Peyer's patch (tissue), 4 donors: ENCODE data around the gene SLC9A3. TPM values are rescaled to one million over a fixed set of nuclear protein-coding genes. Genes with fewer than 3 reads are reported as not detected.

Experiments used
- DNase-seq, 3 donors: peaks; one replicate each; pipeline ENCODE4 v3.0.0-alpha.2; 2017 to 2019
- H3K27ac ChIP-seq, 4 donors: fragments of 200-600 bp; sonication (generic); one replicate each; pipeline ENCODE4 v1.5.1; 2016 to 2019
- H3K27me3 ChIP-seq, 2 donors: fragments of 200-600 bp; sonication (generic); one replicate each; pipeline ENCODE4 v1.5.1; 2019
- H3K36me3 ChIP-seq, 3 donors: fragments of 200-600 bp; sonication (generic); one replicate each; pipeline ENCODE4 v1.5.1; 2016 to 2019
- H3K4me1 ChIP-seq, 4 donors: fragments of 200-600 bp; sonication (generic); one replicate each; pipeline ENCODE4 v1.5.1; 2016 to 2019
- H3K4me3 ChIP-seq, 4 donors: fragments of 200-600 bp; sonication (generic); 1 replicate in 3 of 4; 2 replicates in 1 of 4; pipeline ENCODE4 v1.5.1; 2016 to 2019; ENCODE audit warnings: mild to moderate bottlenecking in 1 of 4
- H3K9me3 ChIP-seq, 4 donors: fragments of 200-600 bp; sonication (generic); one replicate each; pipeline ENCODE4 v1.5.1; 2016 to 2019; ENCODE audit warnings: mild to moderate bottlenecking in 1 of 4
- CTCF ChIP-seq, 6 experiments: fragments of 450-650 bp in 4 of 6; fragments of 200-600 bp in 2 of 6; sonication (generic) in 1 of 6; IDR thresholded peaks; one replicate each; pipeline ENCODE4 v1.5.1; 2017 to 2019; ENCODE audit warnings: antibody characterized with exemption in 6 of 6, mild to moderate bottlenecking in 3 of 6, moderate library complexity in 1 of 6
- POLR2A ChIP-seq, 2 donors: fragments of 450-650 bp; IDR thresholded peaks; one replicate each; pipeline ENCODE4 v1.5.1; 2017; ENCODE audit warnings: antibody characterized with exemption in 2 of 2, mild to moderate bottlenecking in 2 of 2, moderate library complexity in 2 of 2
- total RNA-seq, 4 donors: library from RNA; depleted of rRNA; stranded (reverse); fragments of >200 nt; gene quantifications; one replicate each; pipeline ENCODE4 v1.1.0, GENCODE V29; 2016

Gene SLC9A3
- total RNA-seq, 4 donors from 2014 or later = 16.5 to 320 (median 283) TPM

GRCh38 chr5:504326-505154, 19.7 kb downstream of the SLC9A3 start:
- Histone ChIP-seq H3K36me3 (no peaks in the 10 kb centered on the region), H3K27me3 (no peaks in the 10 kb centered on the region), H3K27ac (no peak overlapping the region), H3K4me3 (no peak overlapping the region), H3K9me3 (no peaks in the 10 kb centered on the region), H3K4me1 (peaks cover 0 to 11% (median 0%) of the 10 kb centered on the region in 4 donors)
- TF ChIP-seq CTCF (IDR thresholded peaks at IDR 0.05) (no peak), POLR2A (IDR thresholded peaks at IDR 0.05) (no peak)
- no peak for DNase-seq

DNA sequence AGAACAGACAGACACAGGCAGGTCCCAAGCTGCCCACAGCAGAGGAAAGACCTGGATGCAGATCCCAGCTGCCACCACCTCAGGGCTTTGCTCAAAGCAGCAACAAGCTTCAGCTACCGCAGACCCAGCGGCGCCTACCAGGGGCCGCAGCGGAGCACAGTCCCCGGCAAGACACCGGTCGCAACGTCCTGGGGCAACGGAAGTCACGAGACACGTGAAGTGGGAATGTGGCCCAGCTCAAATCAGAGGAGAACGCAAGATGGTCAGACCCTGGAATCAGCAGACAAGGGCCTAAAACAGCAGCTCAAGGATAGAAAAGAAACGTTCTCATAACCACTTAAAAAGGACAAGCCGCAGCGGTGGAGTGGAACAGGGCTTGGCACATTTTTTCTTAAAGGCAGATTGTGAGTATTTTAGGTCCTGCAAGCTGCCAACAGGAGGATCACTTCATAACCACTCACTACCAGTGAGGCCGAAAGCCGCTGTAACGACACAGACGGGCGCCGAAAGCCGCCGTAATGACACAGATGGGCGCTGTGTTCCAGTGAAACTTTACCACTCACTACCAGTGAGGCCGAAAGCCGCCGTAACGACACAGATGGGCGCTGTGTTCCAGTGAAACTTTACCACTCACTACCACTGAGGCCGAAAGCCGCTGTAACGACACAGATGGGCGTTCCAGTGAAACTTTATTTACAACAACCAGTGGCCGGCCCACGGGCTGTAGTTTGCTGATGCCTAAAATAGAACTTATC, 21.7 kb downstream of the SLC9A3 start:
- Histone ChIP-seq H3K4me3 (no peak overlapping the region), H3K9me3 (no peaks in the 10 kb centered on the region), H3K36me3 (no peaks in the 10 kb centered on the region), H3K4me1 (peaks cover 0 to 11% (median 0%) of the 10 kb centered on the region in 4 donors), H3K27ac (no peak overlapping the region), H3K27me3 (no peaks in the 10 kb centered on the region)
- DNase-seq = no peak
- TF ChIP-seq CTCF (IDR thresholded peaks at IDR 0.05) (no peak), POLR2A (IDR thresholded peaks at IDR 0.05) (no peak)

DNA sequence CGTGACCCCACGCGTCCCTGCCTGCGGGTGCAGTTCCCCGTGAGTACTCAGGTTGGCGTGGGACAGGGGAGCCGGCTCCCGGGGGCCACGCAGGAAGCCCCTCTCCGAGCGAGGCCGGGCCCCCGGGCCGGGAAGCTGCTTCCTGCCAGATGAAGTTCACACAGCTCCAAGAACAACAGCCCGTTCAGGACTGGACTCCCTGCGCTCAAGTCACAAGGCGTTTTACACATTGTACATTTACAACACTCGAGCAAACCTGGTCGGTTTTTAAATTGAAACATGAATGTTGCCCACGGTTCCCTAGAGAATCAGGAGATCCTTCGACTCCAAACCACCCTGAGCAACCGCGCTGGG, 22.4 kb downstream of the SLC9A3 start:
- TF ChIP-seq POLR2A (IDR thresholded peaks at IDR 0.05) (no peak), CTCF (IDR thresholded peaks at IDR 0.05) (no peak)
- no peaks in the 10 kb centered on the region for H3K36me3 ChIP-seq
- no peak overlapping the region for H3K27ac ChIP-seq
- no peaks in the 10 kb centered on the region for H3K27me3 ChIP-seq
- no peak for DNase-seq
- H3K4me3 ChIP-seq = no peak overlapping the region
- no peaks in the 10 kb centered on the region for H3K9me3 ChIP-seq
- H3K4me1 ChIP-seq = peaks cover 0 to 11% (median 0%) of the 10 kb centered on the region in 4 donors

DNA sequence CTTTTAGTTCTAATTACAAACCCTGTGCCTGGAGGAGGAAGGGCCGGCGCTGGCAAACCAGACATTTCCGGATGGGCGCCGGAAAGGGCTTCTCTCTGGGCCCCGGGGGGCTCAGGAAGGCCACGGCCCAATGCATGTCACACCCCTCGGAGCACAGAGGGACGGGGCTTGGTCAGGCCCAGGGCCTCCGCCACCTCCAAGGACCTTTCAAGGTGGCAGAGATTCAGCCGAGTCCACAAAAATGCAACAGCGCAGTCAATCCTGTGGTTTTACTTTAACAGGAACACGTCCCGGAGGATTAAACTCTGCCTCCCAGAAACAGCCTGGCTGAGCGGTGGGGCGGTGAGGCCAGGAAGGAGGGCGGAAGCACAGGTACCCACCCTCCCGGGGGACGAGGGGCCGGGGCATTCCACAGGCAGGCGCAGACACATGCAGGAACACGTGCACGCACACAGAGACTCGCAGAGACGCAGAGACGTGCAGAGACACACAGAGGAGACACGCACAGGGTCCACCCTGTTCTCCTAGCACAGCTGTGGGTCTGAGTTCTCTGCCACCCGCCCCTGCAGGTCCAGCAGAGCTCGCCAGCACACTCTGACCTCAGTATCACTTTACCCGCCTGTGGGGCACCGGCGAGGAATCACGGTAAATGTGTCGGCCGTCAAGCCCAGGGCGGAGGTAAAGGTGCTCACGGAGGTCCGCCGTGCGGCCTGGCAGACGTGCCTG, 23.0 kb downstream of the SLC9A3 start:
- no peak for DNase-seq
- no peak for TF ChIP-seq POLR2A (IDR thresholded peaks at IDR 0.05)
- no peak for TF ChIP-seq CTCF (IDR thresholded peaks at IDR 0.05)
- Histone ChIP-seq H3K4me3 (no peak overlapping the region), H3K36me3 (no peaks in the 10 kb centered on the region), H3K4me1 (peaks cover 0 to 6% (median 0%) of the 10 kb centered on the region in 4 donors), H3K9me3 (no peaks in the 10 kb centered on the region), H3K27ac (no peak overlapping the region), H3K27me3 (no peaks in the 10 kb centered on the region)

DNA sequence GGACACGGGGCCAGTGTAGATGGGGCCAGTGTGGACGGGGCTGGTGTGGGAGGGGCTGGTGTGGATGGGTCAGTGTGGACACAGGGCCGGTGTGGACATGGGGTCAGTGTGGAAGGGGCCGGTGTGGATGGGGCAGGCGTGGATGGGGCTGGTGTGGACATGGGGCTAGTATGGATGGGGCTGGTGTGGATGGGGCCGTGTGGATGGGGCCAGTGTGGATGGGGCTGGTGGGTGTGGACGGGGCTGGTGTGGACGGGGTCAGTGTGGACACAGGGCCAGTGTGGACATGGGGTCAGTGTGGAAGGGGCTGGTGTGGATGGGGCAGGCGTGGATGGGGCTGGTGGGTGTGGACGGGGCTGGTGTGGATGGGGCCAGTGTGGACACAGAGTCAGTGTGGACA, 23.8 kb downstream of the SLC9A3 start:
- H3K4me1 ChIP-seq = no peaks in the 10 kb centered on the region
- H3K4me3 ChIP-seq = no peak overlapping the region
- TF ChIP-seq POLR2A (IDR thresholded peaks at IDR 0.05) (no peak), CTCF (IDR thresholded peaks at IDR 0.05) (no peak)
- no peak overlapping the region for H3K27ac ChIP-seq
- no peaks in the 10 kb centered on the region for H3K36me3 ChIP-seq
- no peak for DNase-seq
- H3K9me3 ChIP-seq = no peaks in the 10 kb centered on the region
- no peaks in the 10 kb centered on the region for H3K27me3 ChIP-seq
